ENCODE data around the gene CACNA1S.

DNA sequence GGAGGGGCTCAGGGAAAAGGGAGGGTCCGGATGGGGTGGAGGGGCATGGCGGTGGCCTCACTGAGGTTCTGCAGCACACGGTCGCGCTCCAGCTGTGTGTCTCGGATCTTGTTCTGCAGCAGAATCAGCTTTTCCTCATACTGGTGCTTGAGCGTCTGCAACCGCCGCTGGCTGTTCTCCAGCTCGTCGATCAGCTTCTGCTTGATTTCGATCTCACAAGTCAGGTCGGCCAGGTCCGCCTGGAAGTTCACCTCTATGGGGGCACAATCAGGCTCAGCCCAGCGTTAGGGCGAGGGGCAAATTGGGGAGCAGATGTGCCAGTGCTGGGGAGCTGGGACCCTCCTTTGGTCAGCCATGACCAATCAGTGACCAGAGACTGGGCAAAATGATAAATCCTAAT lies 113.9 kb downstream of the CACNA1S start:
- TF ChIP-seq, protein P1, sequence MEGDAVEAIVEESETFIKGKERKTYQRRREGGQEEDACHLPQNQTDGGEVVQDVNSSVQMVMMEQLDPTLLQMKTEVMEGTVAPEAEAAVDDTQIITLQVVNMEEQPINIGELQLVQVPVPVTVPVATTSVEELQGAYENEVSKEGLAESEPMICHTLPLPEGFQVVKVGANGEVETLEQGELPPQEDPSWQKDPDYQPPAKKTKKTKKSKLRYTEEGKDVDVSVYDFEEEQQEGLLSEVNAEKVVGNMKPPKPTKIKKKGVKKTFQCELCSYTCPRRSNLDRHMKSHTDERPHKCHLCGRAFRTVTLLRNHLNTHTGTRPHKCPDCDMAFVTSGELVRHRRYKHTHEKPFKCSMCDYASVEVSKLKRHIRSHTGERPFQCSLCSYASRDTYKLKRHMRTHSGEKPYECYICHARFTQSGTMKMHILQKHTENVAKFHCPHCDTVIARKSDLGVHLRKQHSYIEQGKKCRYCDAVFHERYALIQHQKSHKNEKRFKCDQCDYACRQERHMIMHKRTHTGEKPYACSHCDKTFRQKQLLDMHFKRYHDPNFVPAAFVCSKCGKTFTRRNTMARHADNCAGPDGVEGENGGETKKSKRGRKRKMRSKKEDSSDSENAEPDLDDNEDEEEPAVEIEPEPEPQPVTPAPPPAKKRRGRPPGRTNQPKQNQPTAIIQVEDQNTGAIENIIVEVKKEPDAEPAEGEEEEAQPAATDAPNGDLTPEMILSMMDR (conservative IDR thresholded peaks at IDR 0.05; ENCODE audit: low read length), result no peak
- TF ChIP-seq EZH2phosphoT487 (IDR thresholded peaks at IDR 0.05; ENCODE audit: borderline replicate concordance, low read depth, low read length), result no peak
